MCF 10A (cell line): ENCODE results near the gene HVCN1. TPM values are rescaled to one million over a fixed set of nuclear protein-coding genes. Genes with fewer than 3 reads are reported as not detected.

Source experiments
- BruUV-seq: library from RNA; stranded (reverse); fragments of 400-500 nt; replicated peaks from 2 replicates; lab custom pipeline; 2021; lab: Mats Ljungman, UMichigan
- CTCF ChIA-PET: fragments of 300-600 bp; sonication (Branson Sonifier 250); formaldehyde crosslinking; extraction: SDS; loops from one replicate; lab custom pipeline; 2021; ENCODE audit warnings: antibody characterized with exemption, inconsistent platforms; lab: Yijun Ruan, JAX
- POLR2A ChIA-PET: fragments of 300-600, 350-650 bp; sonication (Branson Sonifier 250); formaldehyde crosslinking; extraction: SDS; loops from one replicate; lab custom pipeline; 2020; ENCODE audit warnings: antibody characterized with exemption, inconsistent platforms; lab: Yijun Ruan, JAX
- DNase-seq: peaks from one replicate; pipeline ENCODE4 v3.0.0-alpha.2; 2018; ENCODE audit not compliant: unreplicated experiment
- H3K27ac Mint-ChIP-seq: one replicate; pipeline ENCODE4 v1.8.0; 2022; ENCODE audit warnings: mild to moderate bottlenecking, low read depth, mixed read lengths; ENCODE audit not compliant: unreplicated experiment
- H3K27me3 Mint-ChIP-seq: one replicate; pipeline ENCODE4 v1.8.0; 2022; ENCODE audit warnings: mixed read lengths; ENCODE audit not compliant: insufficient read depth, unreplicated experiment
- H3K36me3 Mint-ChIP-seq: one replicate; pipeline ENCODE4 v1.8.0; 2022; ENCODE audit warnings: mild to moderate bottlenecking, moderate library complexity, mixed read lengths; ENCODE audit not compliant: insufficient read depth, unreplicated experiment
- H3K4me1 Mint-ChIP-seq: one replicate; pipeline ENCODE4 v1.8.0; 2022; ENCODE audit warnings: mixed read lengths; ENCODE audit not compliant: insufficient read depth, unreplicated experiment
- H3K4me3 Mint-ChIP-seq: one replicate; pipeline ENCODE4 v1.8.0; 2022; ENCODE audit warnings: mild to moderate bottlenecking, moderate library complexity, mixed read lengths; ENCODE audit not compliant: unreplicated experiment
- H3K9me3 Mint-ChIP-seq: one replicate; pipeline ENCODE4 v1.8.0; 2022; ENCODE audit warnings: mixed read lengths; ENCODE audit not compliant: unreplicated experiment
- CTCF ChIP-seq: fragments of 200-600 bp; IDR thresholded peaks from one replicate; pipeline ENCODE4 v1.8.0; 2022; ENCODE audit warnings: antibody characterized with exemption, mild to moderate bottlenecking; ENCODE audit not compliant: unreplicated experiment
- intact Hi-C: fragments of 100-400 bp; cut with micrococcal nuclease; formaldehyde crosslinking; loops from 2 replicates; pipeline ENCODE4 v1.14.1; 2022
- total RNA-seq: library from RNA; stranded (reverse); gene quantifications from 2 replicates; pipeline ENCODE4 v1.2.3, GENCODE V29; 2022

HVCN1 gene
- total RNA-seq, 1 experiment from 2014 or later, result not detected

GRCh38 chr12:110627500-110628195 is 61.3 kb downstream of the HVCN1 start:
- POLR2A ChIA-PET, result no interaction called here
- Mint-ChIP-seq H3K9me3 (no peaks in the 10 kb centered on the region), H3K27ac (no peak overlapping the region), H3K4me3 (no peak overlapping the region), H3K36me3 (peaks cover 53% of the 10 kb centered on the region), H3K27me3 (no peaks in the 10 kb centered on the region), H3K4me1 (no peaks in the 10 kb centered on the region)
- intact Hi-C loops, result no loop called here
- TF ChIP-seq CTCF, result no peak
- no peak for DNase-seq
- CTCF ChIA-PET, result interaction anchor here (1.3 kb wide), 1 partner anchor 12 kb away, joined by 3 read pairs; no protein-coding TSS in a partner anchor
- BruUV-seq, result no TSS peak

- intact Hi-C loops, result no loop called here
- Mint-ChIP-seq H3K4me1 (no peaks in the 10 kb centered on the region), H3K4me3 (no peak overlapping the region), H3K36me3 (peaks cover 40% of the 10 kb centered on the region), H3K9me3 (no peaks in the 10 kb centered on the region), H3K27ac (no peak overlapping the region), H3K27me3 (no peaks in the 10 kb centered on the region)
- no TSS peak for BruUV-seq
- DNase-seq, result no peak
- POLR2A ChIA-PET, result interaction anchor here (0.7 to 1.2 kb wide), 2 partner anchors 12 to 188 kb away, joined by 3 read pairs; no protein-coding TSS in a partner anchor
- CTCF ChIA-PET, result no interaction called here
- no peak for TF ChIP-seq CTCF
Measured at GRCh38 chr12:110622582-110622981, 66.3 kb downstream of the HVCN1 start.

GRCh38 chr12:110619534-110619953 is 69.4 kb downstream of the HVCN1 start:
- H3K36me3 Mint-ChIP-seq, result peaks cover 26% of the 10 kb centered on the region
- POLR2A ChIA-PET, result no interaction called here

More at GRCh38 chr12:110619534-110619953, 69.4 kb downstream of the HVCN1 start:
- DNase-seq, result peak; percentile 2
- TF ChIP-seq CTCF, result no peak
- Mint-ChIP-seq H3K4me1 (no peaks in the 10 kb centered on the region), H3K27me3 (no peaks in the 10 kb centered on the region), H3K9me3 (no peaks in the 10 kb centered on the region), H3K4me3 (no peak overlapping the region), H3K27ac (no peak overlapping the region)
- CTCF ChIA-PET, result interaction anchor here (0.6 to 1.0 kb wide), 2 partner anchors 73 to 150 kb away, joined by 4 read pairs; no protein-coding TSS in a partner anchor
- BruUV-seq, result no TSS peak
- intact Hi-C loops, result no loop called here
